Peyer's patch (tissue), 4 donors: ENCODE measurements around the gene MESP1.

Source experiments
- POLR2A ChIP-seq, 2 donors: fragments of 450-650 bp; IDR thresholded peaks; one replicate each; pipeline ENCODE4 v1.5.1; 2017; ENCODE audit warnings: antibody characterized with exemption in 2 of 2, mild to moderate bottlenecking in 2 of 2, moderate library complexity in 2 of 2
- TF ChIP-seq, protein P1 (sequence below), 6 experiments: fragments of 450-650 bp in 4 of 6; fragments of 200-600 bp in 2 of 6; sonication (generic) in 1 of 6; IDR thresholded peaks; one replicate each; pipeline ENCODE4 v1.5.1; 2017 to 2019; ENCODE audit warnings: antibody characterized with exemption in 6 of 6, mild to moderate bottlenecking in 3 of 6, moderate library complexity in 1 of 6

- TF ChIP-seq, protein P1, sequence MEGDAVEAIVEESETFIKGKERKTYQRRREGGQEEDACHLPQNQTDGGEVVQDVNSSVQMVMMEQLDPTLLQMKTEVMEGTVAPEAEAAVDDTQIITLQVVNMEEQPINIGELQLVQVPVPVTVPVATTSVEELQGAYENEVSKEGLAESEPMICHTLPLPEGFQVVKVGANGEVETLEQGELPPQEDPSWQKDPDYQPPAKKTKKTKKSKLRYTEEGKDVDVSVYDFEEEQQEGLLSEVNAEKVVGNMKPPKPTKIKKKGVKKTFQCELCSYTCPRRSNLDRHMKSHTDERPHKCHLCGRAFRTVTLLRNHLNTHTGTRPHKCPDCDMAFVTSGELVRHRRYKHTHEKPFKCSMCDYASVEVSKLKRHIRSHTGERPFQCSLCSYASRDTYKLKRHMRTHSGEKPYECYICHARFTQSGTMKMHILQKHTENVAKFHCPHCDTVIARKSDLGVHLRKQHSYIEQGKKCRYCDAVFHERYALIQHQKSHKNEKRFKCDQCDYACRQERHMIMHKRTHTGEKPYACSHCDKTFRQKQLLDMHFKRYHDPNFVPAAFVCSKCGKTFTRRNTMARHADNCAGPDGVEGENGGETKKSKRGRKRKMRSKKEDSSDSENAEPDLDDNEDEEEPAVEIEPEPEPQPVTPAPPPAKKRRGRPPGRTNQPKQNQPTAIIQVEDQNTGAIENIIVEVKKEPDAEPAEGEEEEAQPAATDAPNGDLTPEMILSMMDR (IDR thresholded peaks at IDR 0.05), result no peak
- no peak for TF ChIP-seq POLR2A (IDR thresholded peaks at IDR 0.05)
Observed at GRCh38 chr15:89799011-89799911, 48.2 kb upstream of the MESP1 start.
